HG02588 (cell line): ENCODE measurements around the gene RPL9.
"Not testable (repeated sequence)": the region's sequence is repeated elsewhere in the genome, so short reads cannot be mapped to it uniquely, and the experiment has no call there.

Experiments used
- ATAC-seq: cut with Tn5 transposase; IDR thresholded peaks from one replicate; pipeline ENCODE4 v1.9.1; 2021; ENCODE audit warnings: mild to moderate bottlenecking, moderate library complexity; ENCODE audit not compliant: unreplicated experiment

The RPL9 gene

GRCh38 chr4:39458505-39459300, at the start of gene RPL9, which contains the start of gene LIAS:
RPL9 (minus strand) TSS chr4:39458922; CDS start chr4:39458439, 483 bp downstream.
LIAS (plus strand) TSS chr4:39459056; CDS start chr4:39459118, 62 bp downstream.
- peak; percentile 86 for ATAC-seq

GRCh38 chr4:39505581-39505980, 46.9 kb upstream of the RPL9 start:
- ATAC-seq = no peak

- ATAC-seq = no peak
Observed at GRCh38 chr4:39504538-39504937, 45.8 kb upstream of the RPL9 start.

- ATAC-seq = not testable (repeated sequence)
Observed at GRCh38 chr4:39502664-39503035, 43.9 kb upstream of the RPL9 start.

GRCh38 chr4:39502019-39502663, 43.4 kb upstream of the RPL9 start:
- no peak for ATAC-seq

- ATAC-seq = no peak
Observed at GRCh38 chr4:39498727-39499020, 40.0 kb upstream of the RPL9 start.

- ATAC-seq = no peak
Observed at GRCh38 chr4:39497909-39498726, 39.4 kb upstream of the RPL9 start.

GRCh38 chr4:39495446-39496213, 36.9 kb upstream of the RPL9 start:
- no peak for ATAC-seq

- no peak for ATAC-seq
Observed at GRCh38 chr4:39494354-39494753, 35.6 kb upstream of the RPL9 start.

- no peak for ATAC-seq
Observed at GRCh38 chr4:39490322-39490721, 31.6 kb upstream of the RPL9 start.

- no peak for ATAC-seq
Observed at GRCh38 chr4:39486221-39486804, 27.6 kb upstream of the RPL9 start.

GRCh38 chr4:39484582-39485272, 26.0 kb upstream of the RPL9 start:
- ATAC-seq = no peak

- no peak for ATAC-seq
Observed at GRCh38 chr4:39480902-39481695, 22.4 kb upstream of the RPL9 start.

GRCh38 chr4:39480251-39480650, 21.5 kb upstream of the RPL9 start:
- no peak for ATAC-seq

GRCh38 chr4:39476187-39476895, 17.6 kb upstream of the RPL9 start:
- no peak for ATAC-seq

GRCh38 chr4:39472396-39472795, 13.7 kb upstream of the RPL9 start:
- ATAC-seq = no peak

GRCh38 chr4:39470402-39470801, 11.7 kb upstream of the RPL9 start:
- ATAC-seq = no peak

- peak; percentile 82 for ATAC-seq
Observed at GRCh38 chr4:39469429-39470077, 10.8 kb upstream of the RPL9 start.
